Measurements from ENCODE around the gene MAP3K5. TPM values are rescaled to one million over a fixed set of nuclear protein-coding genes. Genes with fewer than 3 reads are reported as not detected.
A peak's percentile ranks its signal among the peaks of the same experiment; 100 is the strongest.

Gene MAP3K5
- total RNA-seq, 1 donor from 2014 or later, result 0.09 TPM

- peaks cover 88% of the 10 kb centered on the region for H3K27me3 Mint-ChIP-seq (ENCODE audit: low read depth)
- H3K27ac Mint-ChIP-seq (ENCODE audit: unreplicated experiment), result no peak overlapping the region
- no peak for TF ChIP-seq CTCF (conservative IDR thresholded peaks at IDR 0.05)
- peak overlapping the region; percentile 75 for H3K4me3 Mint-ChIP-seq
- no peak for DNase-seq (ENCODE audit: low read depth, low spot score)
- no peaks in the 10 kb centered on the region for H3K36me3 Mint-ChIP-seq (ENCODE audit: low read depth)
- H3K4me1 Mint-ChIP-seq, result peaks cover 4% of the 10 kb centered on the region
- H3K9me3 Mint-ChIP-seq, result no peaks in the 10 kb centered on the region
Observed at GRCh38 chr6:136547871-136548270, 244.4 kb downstream of the MAP3K5 start.

- Mint-ChIP-seq H3K4me3 (no peak overlapping the region), H3K36me3 (ENCODE audit: low read depth) (no peaks in the 10 kb centered on the region), H3K4me1 (peaks cover 4% of the 10 kb centered on the region), H3K9me3 (no peaks in the 10 kb centered on the region), H3K27me3 (ENCODE audit: low read depth) (peaks cover 88% of the 10 kb centered on the region), H3K27ac (ENCODE audit: unreplicated experiment) (no peak overlapping the region)
- peak; percentile 72 for TF ChIP-seq CTCF (conservative IDR thresholded peaks at IDR 0.05)
- no peak for DNase-seq (ENCODE audit: low read depth, low spot score)
Observed at GRCh38 chr6:136547336-136547735, 244.9 kb downstream of the MAP3K5 start.

- H3K36me3 Mint-ChIP-seq (ENCODE audit: low read depth), result no peaks in the 10 kb centered on the region
- DNase-seq (ENCODE audit: low read depth, low spot score), result no peak
- no peak for TF ChIP-seq CTCF (conservative IDR thresholded peaks at IDR 0.05)
- H3K4me1 Mint-ChIP-seq, result peaks cover 4% of the 10 kb centered on the region
- no peak overlapping the region for H3K4me3 Mint-ChIP-seq
- H3K27ac Mint-ChIP-seq (ENCODE audit: unreplicated experiment), result no peak overlapping the region
- H3K9me3 Mint-ChIP-seq, result no peaks in the 10 kb centered on the region
- H3K27me3 Mint-ChIP-seq (ENCODE audit: low read depth), result peaks cover 83% of the 10 kb centered on the region
Observed at GRCh38 chr6:136546331-136546730, 245.9 kb downstream of the MAP3K5 start.

GRCh38 chr6:136544326-136544725 is 248.0 kb downstream of the MAP3K5 start:
- Mint-ChIP-seq H3K9me3 (no peaks in the 10 kb centered on the region), H3K27ac (ENCODE audit: unreplicated experiment) (no peak overlapping the region), H3K4me1 (peaks cover 7% of the 10 kb centered on the region), H3K27me3 (ENCODE audit: low read depth) (peaks cover 72% of the 10 kb centered on the region), H3K4me3 (no peak overlapping the region), H3K36me3 (ENCODE audit: low read depth) (no peaks in the 10 kb centered on the region)
- DNase-seq (ENCODE audit: low read depth, low spot score), result no peak
- no peak for TF ChIP-seq CTCF (conservative IDR thresholded peaks at IDR 0.05)

- no peaks in the 10 kb centered on the region for H3K36me3 Mint-ChIP-seq (ENCODE audit: low read depth)
- H3K4me1 Mint-ChIP-seq, result peaks cover 7% of the 10 kb centered on the region
- H3K27ac Mint-ChIP-seq (ENCODE audit: unreplicated experiment), result no peak overlapping the region
- H3K27me3 Mint-ChIP-seq (ENCODE audit: low read depth), result peaks cover 43% of the 10 kb centered on the region
- no peak for DNase-seq (ENCODE audit: low read depth, low spot score)
- no peak overlapping the region for H3K4me3 Mint-ChIP-seq
- TF ChIP-seq CTCF (conservative IDR thresholded peaks at IDR 0.05), result no peak
- H3K9me3 Mint-ChIP-seq, result no peaks in the 10 kb centered on the region
Observed at GRCh38 chr6:136541395-136541794, 250.9 kb downstream of the MAP3K5 start.
